Immature natural killer cell (primary cell): ENCODE data around the gene CEP126. TPM values are rescaled to one million over a fixed set of nuclear protein-coding genes. Genes with fewer than 3 reads are reported as not detected.

Source experiments
- DNase-seq, 3 donors: peaks; one replicate each; pipeline ENCODE4 v3.0.0; 2022; ENCODE audit warnings: mixed read lengths in 1 of 3
- H3K27ac Mint-ChIP-seq, 6 donors: one replicate each; pipeline ENCODE4 v1.8.0; 2020; ENCODE audit warnings: mixed read lengths in 6 of 6, mild to moderate bottlenecking in 5 of 6, inconsistent platforms in 4 of 6, moderate library complexity in 3 of 6
- H3K27me3 Mint-ChIP-seq, 3 donors: one replicate each; pipeline ENCODE4 v1.8.0; 2020 to 2021; ENCODE audit warnings: low read depth in 3 of 3, mild to moderate bottlenecking in 3 of 3, mixed read lengths in 3 of 3, moderate library complexity in 3 of 3, inconsistent platforms in 1 of 3
- H3K36me3 Mint-ChIP-seq, 3 donors: one replicate each; pipeline ENCODE4 v1.8.0; 2020; ENCODE audit warnings: mixed read lengths in 3 of 3, inconsistent platforms in 2 of 3, mild to moderate bottlenecking in 2 of 3
- H3K4me1 Mint-ChIP-seq, 2 donors: one replicate each; pipeline ENCODE4 v1.8.0; 2020; ENCODE audit warnings: inconsistent platforms in 2 of 2, mild to moderate bottlenecking in 2 of 2, mixed read lengths in 2 of 2, moderate library complexity in 1 of 2
- H3K4me3 Mint-ChIP-seq, 5 donors: one replicate each; pipeline ENCODE4 v1.8.0; 2020; ENCODE audit warnings: mild to moderate bottlenecking in 5 of 5, mixed read lengths in 5 of 5, inconsistent platforms in 3 of 5, moderate library complexity in 3 of 5
- H3K9me3 Mint-ChIP-seq, 6 donors: one replicate each; pipeline ENCODE4 v1.8.0; 2020; ENCODE audit warnings: mild to moderate bottlenecking in 6 of 6, mixed read lengths in 6 of 6, inconsistent platforms in 4 of 6, moderate library complexity in 3 of 6
- polyA plus RNA-seq, 3 donors: library from polyadenylated mRNA; unstranded; fragments of 300-500 nt; fragmentation: Illumina TruSeq; gene quantifications; one replicate each; pipeline ENCODE4 v1.2.3, GENCODE V29; 2021

CEP126 gene
- polyA plus RNA-seq, 3 donors from 2014 or later, result 0.62 to 4.2 (median 0.75) TPM

DNA sequence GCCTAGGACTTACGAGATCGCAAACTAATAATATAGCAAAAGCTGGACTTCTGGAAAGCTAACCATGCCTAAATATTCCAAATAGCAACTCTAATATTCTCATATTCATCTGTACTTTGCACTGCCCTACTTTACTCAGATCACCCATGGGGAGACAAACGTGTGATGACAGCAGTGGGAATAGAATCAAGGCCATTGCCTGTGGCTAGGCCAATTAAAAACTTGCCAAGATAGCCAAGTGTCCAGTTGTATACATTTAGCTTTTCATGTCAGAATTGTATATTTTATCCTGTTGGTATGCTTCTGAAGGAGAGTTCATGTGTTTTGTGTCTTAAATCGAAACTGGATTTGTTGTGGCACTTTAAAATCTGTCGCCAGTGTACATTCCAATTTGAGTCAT is 1.2 kb upstream of the CEP126 start:
- DNase-seq, result no peak
- Mint-ChIP-seq H3K27ac (peak overlapping the region in 3 of 6 donors; percentile 4 to 96 (median 95)), H3K4me3 (peak overlapping the region; percentile 15 to 97 (median 92)), H3K4me1 (peaks cover 39 to 43% of the 10 kb centered on the region in 2 donors), H3K9me3 (no peaks in the 10 kb centered on the region), H3K27me3 (peaks cover 5 to 6% (median 6%) of the 10 kb centered on the region in 3 donors), H3K36me3 (no peaks in the 10 kb centered on the region)

DNA sequence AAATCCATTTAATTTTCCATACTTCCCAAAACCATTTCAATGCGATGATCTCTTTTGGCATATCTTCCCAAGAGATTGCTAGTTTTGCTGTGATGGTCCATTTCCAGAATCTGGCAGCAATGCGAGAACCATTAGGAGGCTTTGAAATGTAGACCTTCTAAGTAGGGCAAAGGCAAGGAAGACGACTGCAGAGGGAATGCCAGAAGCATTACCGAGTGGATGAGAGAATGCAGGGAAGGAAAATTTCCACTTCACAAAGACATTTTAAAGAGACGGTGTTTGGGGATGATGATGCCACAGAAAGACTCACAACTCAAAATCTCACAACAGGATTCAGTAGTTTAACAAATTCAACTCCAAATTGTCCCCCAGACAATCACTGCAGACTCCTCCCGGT is 471 bp upstream of the CEP126 start:
- Mint-ChIP-seq H3K9me3 (no peaks in the 10 kb centered on the region), H3K27me3 (peaks cover 5 to 6% (median 6%) of the 10 kb centered on the region in 3 donors), H3K36me3 (no peaks in the 10 kb centered on the region), H3K4me1 (peaks cover 45 to 50% of the 10 kb centered on the region in 2 donors), H3K27ac (peak overlapping the region; percentile 91 to 98 (median 96)), H3K4me3 (peak overlapping the region; percentile 89 to 97 (median 94))
- DNase-seq, result no peak

DNA sequence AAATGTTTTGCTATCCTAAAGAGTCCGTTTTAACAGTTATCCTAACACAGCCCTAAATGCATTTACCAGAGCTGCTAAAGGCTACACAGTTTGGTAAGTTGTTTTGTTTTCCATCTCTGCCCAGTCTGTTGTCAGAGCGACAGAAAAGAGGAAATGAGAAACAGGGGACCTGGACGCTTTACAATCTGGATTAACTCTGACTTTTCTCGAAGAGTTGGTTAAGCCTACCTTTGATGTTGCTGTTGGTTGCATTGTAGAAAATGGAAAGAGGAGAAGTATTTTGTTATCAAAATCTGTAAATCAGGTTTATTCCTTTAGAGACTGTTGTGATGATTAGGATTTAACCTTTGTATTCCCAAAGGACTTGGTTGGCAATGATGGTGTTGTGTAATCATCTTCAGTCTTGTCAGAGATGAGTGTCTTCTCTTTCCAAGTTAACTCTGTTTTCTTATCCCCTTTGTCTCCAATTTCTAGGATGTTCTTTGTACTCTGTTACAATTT is 1.0 kb downstream of the CEP126 start:
- Mint-ChIP-seq H3K4me3 (peak overlapping the region; percentile 89 to 97 (median 94)), H3K36me3 (no peaks in the 10 kb centered on the region), H3K27me3 (peaks cover 5 to 9% (median 6%) of the 10 kb centered on the region in 3 donors), H3K27ac (peak overlapping the region; percentile 91 to 98 (median 96)), H3K4me1 (peaks cover 56 to 65% of the 10 kb centered on the region in 2 donors), H3K9me3 (no peaks in the 10 kb centered on the region)
- peak; percentile 12 to 36 (median 30) for DNase-seq

DNA sequence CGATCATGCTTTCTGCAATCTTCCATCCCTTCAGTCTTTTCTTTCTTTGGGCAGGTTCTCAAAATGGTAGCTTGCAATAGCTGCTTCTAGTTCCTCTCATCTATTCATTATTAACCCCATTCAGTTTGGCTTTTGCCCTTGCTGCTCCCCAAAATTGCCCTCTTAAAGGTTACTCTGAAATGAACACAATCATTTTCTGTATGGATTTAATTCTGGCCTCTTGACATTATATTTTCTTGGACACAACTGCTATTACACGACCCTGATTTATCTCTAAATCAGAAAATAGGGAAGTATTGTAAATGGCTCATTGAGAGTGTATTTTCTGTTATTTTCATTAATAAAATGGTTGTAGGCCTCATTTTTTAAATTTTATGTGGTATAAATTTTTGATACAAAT is 1.6 kb downstream of the CEP126 start, which contains the start of gene ANGPTL5:
ANGPTL5 (minus strand) TSS at position 101 of the 400 bp plus-strand sequence. CDS start 8,613 bp downstream, outside the sequence.
- Mint-ChIP-seq H3K27ac (peak within 1 kb of the TSS; percentile 91 to 98 (median 96)), H3K4me1 (peaks cover 56 to 65% of the 10 kb centered on the region in 2 donors), H3K27me3 (peaks cover 3 to 9% (median 5%) of the 10 kb centered on the region in 3 donors), H3K9me3 (no peaks in the 10 kb centered on the region), H3K36me3 (no peaks in the 10 kb centered on the region), H3K4me3 (peak within 1 kb of the TSS; percentile 89 to 97 (median 94))
- DNase-seq, result no peak

DNA sequence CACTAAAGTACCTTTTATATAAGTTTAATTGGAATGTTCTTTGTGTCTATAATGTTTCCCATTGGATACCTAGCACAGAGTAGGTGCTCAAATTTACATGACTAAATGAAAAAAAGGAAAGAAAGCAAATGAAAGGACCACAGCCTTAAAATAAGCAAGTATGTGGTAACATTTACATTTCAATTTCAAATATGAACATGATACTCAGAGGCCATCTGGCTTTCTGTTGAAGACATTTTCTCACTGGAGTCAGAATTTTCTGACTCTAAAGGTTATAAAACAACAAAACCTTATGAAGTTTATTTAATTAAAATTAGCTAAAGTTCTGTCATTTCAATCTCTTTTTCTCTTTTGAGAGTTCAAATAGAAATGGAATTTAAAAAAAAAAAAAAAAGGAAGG is 2.4 kb downstream of the CEP126 start:
- H3K4me1 Mint-ChIP-seq, result peaks cover 56 to 65% of the 10 kb centered on the region in 2 donors
- no peak for DNase-seq
- no peaks in the 10 kb centered on the region for H3K9me3 Mint-ChIP-seq
- H3K36me3 Mint-ChIP-seq, result no peaks in the 10 kb centered on the region
- H3K4me3 Mint-ChIP-seq, result no peak overlapping the region
- peak overlapping the region in 1 of 6 donors; percentile 10 for H3K27ac Mint-ChIP-seq
- H3K27me3 Mint-ChIP-seq, result peaks cover 2 to 9% (median 5%) of the 10 kb centered on the region in 3 donors

DNA sequence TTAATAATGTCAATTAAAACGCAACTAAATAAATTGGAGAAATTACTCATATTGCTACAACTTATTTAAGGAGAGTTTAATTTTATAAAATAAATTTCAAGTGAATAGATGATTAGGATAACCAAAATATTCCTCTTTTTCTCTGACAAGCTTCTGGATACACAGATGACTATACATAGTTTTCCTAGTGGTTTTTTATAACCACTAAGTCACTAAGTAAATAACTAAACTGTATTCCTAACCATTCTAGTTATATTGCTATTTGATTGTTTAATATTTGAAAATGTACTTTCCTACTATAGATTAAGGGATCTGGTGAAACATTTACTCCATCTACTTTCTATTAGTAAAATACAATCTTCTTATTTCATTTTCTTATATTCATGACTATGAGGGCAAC is 6.2 kb downstream of the CEP126 start:
- H3K9me3 Mint-ChIP-seq, result peaks cover 0 to under 1% (median 0%) of the 10 kb centered on the region in 6 donors
- no peak for DNase-seq
- peaks cover 8 to 14% (median 13%) of the 10 kb centered on the region in 3 donors for H3K36me3 Mint-ChIP-seq
- peaks cover 37 to 41% of the 10 kb centered on the region in 2 donors for H3K4me1 Mint-ChIP-seq
- no peak overlapping the region for H3K27ac Mint-ChIP-seq
- no peak overlapping the region for H3K4me3 Mint-ChIP-seq
- peaks cover 0 to 3% (median 0%) of the 10 kb centered on the region in 3 donors for H3K27me3 Mint-ChIP-seq

DNA sequence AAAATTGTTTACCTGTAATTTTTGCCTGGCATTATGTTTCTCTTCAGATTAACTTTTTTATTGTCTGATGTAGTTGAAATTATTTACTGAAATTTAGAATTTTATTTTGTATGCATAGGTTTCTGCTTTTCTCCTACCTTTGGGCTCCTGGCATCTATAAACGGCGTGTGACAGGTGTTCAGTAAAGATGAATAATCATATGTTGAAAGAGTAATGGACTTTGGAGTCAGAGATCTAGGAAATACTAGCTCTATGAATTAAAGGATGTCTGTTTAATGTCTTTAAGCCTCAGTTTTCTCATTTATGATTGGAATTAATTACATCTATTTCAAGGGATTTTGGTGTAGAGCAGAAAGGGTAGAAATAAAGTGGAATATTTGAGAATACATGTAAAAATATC is 8.7 kb downstream of the CEP126 start:
- Mint-ChIP-seq H3K27me3 (peaks cover 0 to 3% (median 0%) of the 10 kb centered on the region in 3 donors), H3K36me3 (peaks cover 8 to 20% (median 20%) of the 10 kb centered on the region in 3 donors), H3K27ac (no peak overlapping the region), H3K9me3 (peaks cover 0 to 3% (median 0%) of the 10 kb centered on the region in 6 donors), H3K4me1 (peaks cover 21 to 23% of the 10 kb centered on the region in 2 donors), H3K4me3 (no peak overlapping the region)
- DNase-seq, result no peak

DNA sequence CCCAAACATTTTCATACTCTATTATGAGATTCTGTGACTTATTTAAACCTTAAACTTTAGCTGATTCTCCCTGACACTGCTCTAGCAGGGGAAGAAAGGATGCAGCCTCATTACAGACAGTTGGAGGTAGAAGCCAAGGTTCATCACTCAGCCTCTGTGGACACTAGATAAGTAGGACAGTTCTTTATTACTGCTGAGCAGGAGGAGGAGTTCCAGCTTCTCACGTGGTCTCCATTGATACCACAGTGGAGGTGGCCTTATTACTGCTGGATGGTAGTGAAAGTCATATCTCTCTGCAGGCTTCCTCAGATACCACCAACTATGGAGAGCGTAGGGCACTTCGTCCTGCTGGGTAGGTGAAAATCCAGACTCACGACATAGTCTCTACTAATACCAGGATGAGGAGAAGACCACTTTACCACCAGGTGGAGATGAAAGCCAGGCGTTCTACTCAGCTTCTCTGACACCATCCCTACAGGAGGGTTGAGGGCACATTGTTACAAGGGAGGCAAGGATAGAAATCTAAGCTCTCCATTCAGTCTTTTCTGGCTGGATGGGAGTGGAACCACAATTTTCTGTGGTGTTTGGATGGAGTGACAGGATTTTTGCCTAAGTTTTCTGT is 14.6 kb downstream of the CEP126 start:
- no peak overlapping the region for H3K27ac Mint-ChIP-seq
- H3K36me3 Mint-ChIP-seq, result peaks cover 8 to 23% (median 20%) of the 10 kb centered on the region in 3 donors
- peaks cover 0 to 3% (median 0%) of the 10 kb centered on the region in 6 donors for H3K9me3 Mint-ChIP-seq
- H3K27me3 Mint-ChIP-seq, result no peaks in the 10 kb centered on the region
- H3K4me1 Mint-ChIP-seq, result peaks cover 7 to 9% of the 10 kb centered on the region in 2 donors
- no peak overlapping the region for H3K4me3 Mint-ChIP-seq
- no peak for DNase-seq

DNA sequence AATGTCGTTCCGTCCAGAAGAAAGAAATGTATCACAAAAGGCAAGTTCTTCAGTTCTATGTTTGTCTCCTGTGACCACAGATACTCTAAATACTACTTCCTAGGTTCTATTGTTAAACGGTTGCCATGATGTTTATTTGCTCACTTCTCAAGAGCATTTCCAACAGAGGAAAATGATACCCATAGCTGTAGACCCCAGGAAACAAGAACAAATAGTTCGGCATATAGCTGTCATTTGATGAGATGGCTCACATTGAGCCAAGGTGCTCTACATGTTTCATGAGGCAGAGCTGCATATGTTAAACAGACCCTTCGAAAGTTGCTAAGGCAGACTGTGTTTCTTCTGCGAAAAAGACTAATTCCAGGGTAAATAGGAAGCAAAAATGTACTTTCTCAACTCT is 16.9 kb downstream of the CEP126 start:
- Mint-ChIP-seq H3K4me1 (peaks cover 7 to 9% of the 10 kb centered on the region in 2 donors), H3K27me3 (peaks cover 0 to 2% (median 0%) of the 10 kb centered on the region in 3 donors), H3K36me3 (peaks cover 5 to 19% (median 17%) of the 10 kb centered on the region in 3 donors), H3K27ac (no peak overlapping the region), H3K9me3 (peaks cover 0 to 2% (median 0%) of the 10 kb centered on the region in 6 donors), H3K4me3 (no peak overlapping the region)
- DNase-seq, result no peak

DNA sequence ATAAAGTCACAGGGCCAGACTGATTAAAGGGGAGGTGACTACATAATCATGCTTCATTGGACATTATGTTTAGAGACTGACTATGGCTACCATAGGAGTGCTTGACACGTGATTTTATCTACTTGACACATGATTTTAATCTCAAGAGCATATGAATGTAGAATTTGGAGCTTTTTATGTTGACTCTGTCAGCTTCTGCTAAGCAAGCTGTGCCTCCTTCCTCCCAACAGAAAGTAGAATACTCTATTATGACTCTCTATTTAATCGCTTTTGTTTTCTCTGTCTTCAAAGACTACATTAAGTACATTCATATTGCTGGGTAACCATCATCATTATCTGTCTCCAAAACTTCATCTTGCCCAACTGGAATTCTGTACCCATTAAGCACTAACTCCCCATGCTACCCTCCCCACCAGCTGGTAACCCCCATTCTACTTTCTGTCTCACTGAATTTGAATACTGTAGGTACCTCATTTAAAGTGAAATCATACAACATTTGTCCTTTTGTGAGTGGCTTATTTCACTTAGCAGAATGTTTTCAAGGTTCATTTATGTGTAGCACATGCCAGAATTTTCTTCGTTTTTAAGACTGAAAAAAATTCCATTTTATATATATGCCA is 26.2 kb downstream of the CEP126 start:
- no peak overlapping the region for H3K4me3 Mint-ChIP-seq
- H3K27me3 Mint-ChIP-seq, result peaks cover 0 to 4% (median 0%) of the 10 kb centered on the region in 3 donors
- H3K36me3 Mint-ChIP-seq, result peaks cover 9 to 22% (median 14%) of the 10 kb centered on the region in 3 donors
- peaks cover 0 to 2% of the 10 kb centered on the region in 2 donors for H3K4me1 Mint-ChIP-seq
- no peak overlapping the region for H3K27ac Mint-ChIP-seq
- no peaks in the 10 kb centered on the region for H3K9me3 Mint-ChIP-seq
- no peak for DNase-seq

DNA sequence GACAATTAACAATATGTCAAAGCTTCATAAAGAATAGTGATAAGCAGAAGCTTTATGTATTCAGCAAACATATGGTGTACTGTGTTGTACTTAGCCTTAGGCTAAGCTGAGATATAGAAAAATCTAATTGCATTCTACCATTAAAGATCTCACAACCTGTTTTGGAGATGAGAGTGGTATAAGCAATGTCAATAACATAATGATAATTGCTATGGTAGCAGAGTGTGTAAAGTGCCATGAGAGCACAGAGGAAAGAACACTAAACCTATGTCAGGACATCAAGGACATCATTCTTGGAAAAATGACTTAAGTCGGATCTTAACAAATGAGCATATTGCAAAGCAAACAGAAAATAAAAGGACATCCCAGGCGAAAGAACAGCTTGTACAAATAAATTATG is 30.1 kb downstream of the CEP126 start:
- H3K9me3 Mint-ChIP-seq, result no peaks in the 10 kb centered on the region
- peaks cover 0 to 2% of the 10 kb centered on the region in 2 donors for H3K4me1 Mint-ChIP-seq
- peaks cover 9 to 23% (median 17%) of the 10 kb centered on the region in 3 donors for H3K36me3 Mint-ChIP-seq
- no peak for DNase-seq
- H3K27me3 Mint-ChIP-seq, result peaks cover 0 to 2% (median 0%) of the 10 kb centered on the region in 3 donors
- H3K27ac Mint-ChIP-seq, result no peak overlapping the region
- no peak overlapping the region for H3K4me3 Mint-ChIP-seq

DNA sequence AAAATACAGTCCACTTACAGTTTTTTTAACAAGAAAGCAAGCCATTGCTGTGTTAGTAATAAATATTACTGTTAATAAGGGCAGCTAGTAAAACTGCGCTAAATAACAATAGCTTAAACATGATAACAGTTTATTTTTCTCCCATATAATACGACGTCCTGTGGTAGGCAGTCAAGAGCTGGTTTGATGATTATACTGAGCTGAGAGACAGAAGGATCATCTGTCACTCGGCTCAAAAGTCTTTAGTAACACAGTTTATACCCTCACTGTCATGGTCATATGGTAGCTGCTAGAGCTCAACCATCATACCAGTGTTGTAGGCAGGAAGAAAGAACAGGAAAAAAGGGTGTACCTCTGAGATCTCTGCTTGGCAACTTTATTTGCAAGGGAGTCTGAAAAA is 30.6 kb downstream of the CEP126 start:
- no peaks in the 10 kb centered on the region for H3K9me3 Mint-ChIP-seq
- H3K4me3 Mint-ChIP-seq, result no peak overlapping the region
- H3K36me3 Mint-ChIP-seq, result peaks cover 9 to 21% (median 16%) of the 10 kb centered on the region in 3 donors
- H3K27me3 Mint-ChIP-seq, result peaks cover 0 to 2% (median 0%) of the 10 kb centered on the region in 3 donors
- DNase-seq, result no peak
- H3K4me1 Mint-ChIP-seq, result peaks cover 0 to 2% of the 10 kb centered on the region in 2 donors
- H3K27ac Mint-ChIP-seq, result no peak overlapping the region

DNA sequence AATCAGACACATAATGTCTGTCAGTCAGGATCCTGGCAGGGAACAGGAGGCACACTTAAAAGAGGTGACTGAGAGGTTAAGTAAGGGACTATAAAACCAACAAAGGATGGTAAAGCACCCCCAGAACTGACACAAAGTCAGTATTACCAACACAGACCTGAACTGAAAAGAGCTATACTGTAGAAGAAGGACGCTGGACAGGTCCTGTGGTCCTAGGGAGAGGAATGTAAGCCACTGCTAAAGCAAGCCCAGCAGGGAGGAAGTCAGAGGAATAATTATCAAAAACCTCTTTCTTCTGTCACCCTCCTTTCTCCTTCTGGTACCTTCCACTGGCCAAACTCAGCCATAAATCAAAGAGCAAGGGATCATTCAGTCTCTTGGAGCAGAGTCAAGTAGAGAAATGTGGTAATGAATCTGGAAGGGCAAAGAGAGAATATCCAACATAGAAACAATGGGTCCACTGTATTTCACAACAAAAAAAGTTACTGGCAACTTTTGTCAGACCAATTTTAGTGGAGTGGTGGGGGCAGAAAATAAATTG is 34.9 kb downstream of the CEP126 start:
- no peak for DNase-seq
- Mint-ChIP-seq H3K9me3 (no peaks in the 10 kb centered on the region), H3K27me3 (no peaks in the 10 kb centered on the region), H3K4me3 (no peak overlapping the region), H3K4me1 (no peaks in the 10 kb centered on the region), H3K36me3 (peaks cover 9 to 16% (median 11%) of the 10 kb centered on the region in 3 donors), H3K27ac (no peak overlapping the region)

DNA sequence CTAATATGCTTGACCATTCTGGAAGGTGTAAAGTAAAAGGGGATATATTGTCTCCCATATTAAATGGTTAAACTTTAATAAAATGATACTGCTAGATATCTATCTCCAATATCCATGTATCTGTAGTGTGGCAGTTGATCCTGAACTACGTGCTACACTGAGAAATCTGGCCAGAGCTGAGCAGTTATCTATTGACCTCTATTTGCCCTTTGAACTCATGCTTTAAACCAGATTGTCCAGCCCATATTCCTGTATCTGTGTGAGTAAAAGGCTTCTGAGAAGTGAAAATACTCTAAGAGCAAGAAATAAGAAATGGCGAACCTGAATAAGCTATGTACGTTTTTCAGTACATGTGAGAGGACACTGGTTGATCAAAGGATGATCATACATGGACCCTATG is 40.5 kb downstream of the CEP126 start:
- Mint-ChIP-seq H3K27me3 (no peaks in the 10 kb centered on the region), H3K4me3 (no peak overlapping the region), H3K27ac (no peak overlapping the region), H3K36me3 (peaks cover 17 to 35% (median 30%) of the 10 kb centered on the region in 3 donors), H3K9me3 (no peaks in the 10 kb centered on the region), H3K4me1 (no peaks in the 10 kb centered on the region)
- no peak for DNase-seq
